Naive thymus-derived CD4-positive, alpha-beta T cell (primary cell): ENCODE results near the gene OR10A4. TPM values are rescaled to one million over a fixed set of nuclear protein-coding genes. Genes with fewer than 3 reads are reported as not detected.

Experiments used
- ATAC-seq: fragments of 150-1000 bp; cut with Tn5 transposase; 2 replicates; pipeline ENCODE4 v1.10.0; 2021; ENCODE audit warnings: mild to moderate bottlenecking, moderate library complexity
- CTCF ChIA-PET: fragments of 350-600 bp; sonication (Branson Sonifier 250); formaldehyde crosslinking; loops from one replicate; lab custom pipeline; 2021; ENCODE audit warnings: antibody characterized with exemption; lab: Charles Lee
- POLR2A ChIA-PET: fragments of 350-600 bp; sonication (Branson Sonifier 250); formaldehyde crosslinking; loops from one replicate; lab custom pipeline; 2021; ENCODE audit warnings: antibody characterized with exemption, inconsistent platforms; lab: Charles Lee
- DNase-seq, 9 donors: peaks; one replicate each; pipeline versions ENCODE4 v3.0.0 to v3.0.0-alpha.2; 2020 to 2022; ENCODE audit warnings: mixed read lengths in 1 of 9
- H3K27ac ChIP-seq: one replicate; pipeline ENCODE4 v1.7.0; 2013; ENCODE audit warnings: mild to moderate bottlenecking, low read depth, low read length, moderate library complexity
- H3K27me3 ChIP-seq, 2 donors: one replicate each; pipeline ENCODE4 v1.7.0; 2013; ENCODE audit warnings: low read length in 2 of 2, mild to moderate bottlenecking in 2 of 2, moderate library complexity in 2 of 2; ENCODE audit not compliant: control insufficient read depth in 2 of 2, insufficient read depth in 2 of 2
- H3K36me3 ChIP-seq, 3 experiments: 1 replicate in 2 of 3; 2 replicates in 1 of 3; pipeline ENCODE4 v1.7.0; 2013; ENCODE audit warnings: low read length in 3 of 3, mild to moderate bottlenecking in 3 of 3, moderate library complexity in 1 of 3; ENCODE audit not compliant: insufficient read depth in 3 of 3, control insufficient read depth in 2 of 3
- H3K4me1 ChIP-seq, 2 donors: one replicate each; pipeline ENCODE4 v1.7.0; 2013; ENCODE audit warnings: low read length in 2 of 2, mild to moderate bottlenecking in 2 of 2, moderate library complexity in 1 of 2; ENCODE audit not compliant: control insufficient read depth in 2 of 2, insufficient read depth in 2 of 2
- H3K4me3 ChIP-seq: 2 replicates; pipeline ENCODE4 v1.7.0; 2013; ENCODE audit warnings: mild to moderate bottlenecking, low read length
- H3K9me3 ChIP-seq, 3 experiments: 1 replicate in 2 of 3; 2 replicates in 1 of 3; pipeline ENCODE4 v1.7.0; 2013; ENCODE audit warnings: low read length in 3 of 3; ENCODE audit not compliant: control insufficient read depth in 2 of 3
- H3K27ac Mint-ChIP-seq, 9 donors: one replicate each; pipeline ENCODE4 v1.8.0; 2020 to 2022; ENCODE audit warnings: mixed read lengths in 9 of 9, mild to moderate bottlenecking in 8 of 9, moderate library complexity in 5 of 9, inconsistent platforms in 2 of 9
- H3K27me3 Mint-ChIP-seq, 5 donors: one replicate each; pipeline ENCODE4 v1.8.0; 2021 to 2022; ENCODE audit warnings: mixed read lengths in 5 of 5, mild to moderate bottlenecking in 1 of 5
- H3K36me3 Mint-ChIP-seq, 5 donors: one replicate each; pipeline ENCODE4 v1.8.0; 2020 to 2022; ENCODE audit warnings: mixed read lengths in 5 of 5, mild to moderate bottlenecking in 3 of 5, inconsistent platforms in 1 of 5
- H3K4me1 Mint-ChIP-seq, 7 donors: one replicate each; pipeline ENCODE4 v1.8.0; 2020 to 2022; ENCODE audit warnings: mixed read lengths in 7 of 7, mild to moderate bottlenecking in 3 of 7, inconsistent platforms in 1 of 7
- H3K4me3 Mint-ChIP-seq, 10 donors: one replicate each; pipeline ENCODE4 v1.8.0; 2020 to 2022; ENCODE audit warnings: mild to moderate bottlenecking in 10 of 10, mixed read lengths in 10 of 10, moderate library complexity in 6 of 10, inconsistent platforms in 2 of 10
- H3K9me3 Mint-ChIP-seq, 11 donors: one replicate each; pipeline ENCODE4 v1.8.0; 2020 to 2022; ENCODE audit warnings: mixed read lengths in 11 of 11, mild to moderate bottlenecking in 4 of 11, inconsistent platforms in 1 of 11, moderate library complexity in 1 of 11
- intact Hi-C, 2 donors: fragments of 100-400 bp; cut with micrococcal nuclease; formaldehyde crosslinking; loops; one replicate each; pipeline ENCODE4 v1.15.1; 2023
- polyA plus RNA-seq, 2 donors: library from polyadenylated mRNA; unstranded; fragments of 300-500 nt; fragmentation: Illumina TruSeq; gene quantifications; one replicate each; pipeline ENCODE4 v1.2.3, GENCODE V29; 2021
- total RNA-seq, 6 experiments: library from RNA in 5 of 6; stranded (reverse) in 5 of 6; gene quantifications; 1 replicate in 5 of 6; 2 replicates in 1 of 6; pipeline ENCODE4 v1.2.3 and lab custom pipeline; 2021 to 2026

The OR10A4 gene
- total and polyA plus RNA-seq, 7 experiments from 2014 or later, result not detected

DNA sequence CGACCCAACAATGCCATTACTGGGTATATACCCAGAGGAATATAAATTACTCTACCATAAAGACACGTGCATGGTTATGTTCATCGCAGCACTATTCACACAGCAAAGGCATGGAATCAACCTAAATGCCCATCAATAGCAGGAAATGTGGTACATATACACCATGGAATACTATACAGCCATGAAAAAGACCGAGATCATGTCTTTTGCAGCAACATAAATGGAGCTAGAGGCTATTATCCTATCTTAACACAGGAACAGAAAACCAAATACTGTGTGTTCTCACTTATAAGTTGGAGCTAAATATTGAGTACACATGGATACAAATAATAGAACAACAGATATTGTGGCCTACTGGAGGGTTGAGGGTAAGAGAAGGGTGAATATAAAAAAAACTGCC is 12.4 kb downstream of the OR10A4 start:
- DNase-seq (no peak), ATAC-seq (no peak)
- ChIA-PET CTCF (no interaction called here), POLR2A (no interaction called here)
- no peak overlapping the region for H3K27ac Mint-ChIP-seq
- no peaks in the 10 kb centered on the region for H3K4me1 ChIP-seq
- peaks cover 0 to 12% (median 1%) of the 10 kb centered on the region in 11 donors for H3K9me3 Mint-ChIP-seq
- H3K36me3 ChIP-seq, result no peaks in the 10 kb centered on the region
- H3K4me3 ChIP-seq, result no peak overlapping the region
- H3K27me3 ChIP-seq, result no peaks in the 10 kb centered on the region
- intact Hi-C loops, result no loop called here
- H3K4me3 Mint-ChIP-seq, result no peak overlapping the region
- no peak overlapping the region for H3K27ac ChIP-seq
- peaks cover 0 to 3% (median 0%) of the 10 kb centered on the region in 3 experiments for H3K9me3 ChIP-seq
- H3K36me3 Mint-ChIP-seq, result no peaks in the 10 kb centered on the region
- no peaks in the 10 kb centered on the region for H3K4me1 Mint-ChIP-seq
- peaks cover 17 to 29% (median 27%) of the 10 kb centered on the region in 5 donors for H3K27me3 Mint-ChIP-seq

DNA sequence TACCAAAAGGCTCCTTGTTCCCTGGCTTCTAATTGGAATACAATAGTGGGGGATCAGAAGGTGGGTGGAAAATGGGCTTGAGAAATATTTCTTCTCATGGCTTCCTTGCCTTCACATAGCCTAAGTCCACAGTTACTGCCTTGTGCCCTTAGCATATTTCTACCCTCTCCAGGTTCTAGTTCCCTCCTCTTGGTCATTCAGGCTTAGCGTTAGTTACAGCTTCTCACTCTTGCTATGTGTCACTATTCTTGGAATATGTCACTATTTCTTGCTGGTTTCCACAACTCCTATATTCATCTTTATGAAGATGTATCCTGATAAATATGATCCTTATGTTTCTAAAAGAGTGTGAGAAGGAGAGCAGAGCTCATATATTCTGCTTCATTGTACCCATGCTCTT is 13.4 kb downstream of the OR10A4 start:
- intact Hi-C loops, result no loop called here
- no peaks in the 10 kb centered on the region for H3K27me3 ChIP-seq
- no peak overlapping the region for H3K27ac Mint-ChIP-seq
- H3K27me3 Mint-ChIP-seq, result peaks cover 10 to 26% (median 21%) of the 10 kb centered on the region in 5 donors
- H3K27ac ChIP-seq, result no peak overlapping the region
- ChIA-PET CTCF (no interaction called here), POLR2A (no interaction called here)
- no peak for DNase-seq
- H3K4me1 Mint-ChIP-seq, result no peaks in the 10 kb centered on the region
- no peak overlapping the region for H3K4me3 Mint-ChIP-seq
- no peaks in the 10 kb centered on the region for H3K36me3 Mint-ChIP-seq
- no peaks in the 10 kb centered on the region for H3K36me3 ChIP-seq
- H3K4me1 ChIP-seq, result no peaks in the 10 kb centered on the region
- ATAC-seq, result no peak
- peaks cover 0 to 3% (median 0%) of the 10 kb centered on the region in 3 experiments for H3K9me3 ChIP-seq
- H3K4me3 ChIP-seq, result no peak overlapping the region
- peaks cover 0 to 12% (median 1%) of the 10 kb centered on the region in 11 donors for H3K9me3 Mint-ChIP-seq

DNA sequence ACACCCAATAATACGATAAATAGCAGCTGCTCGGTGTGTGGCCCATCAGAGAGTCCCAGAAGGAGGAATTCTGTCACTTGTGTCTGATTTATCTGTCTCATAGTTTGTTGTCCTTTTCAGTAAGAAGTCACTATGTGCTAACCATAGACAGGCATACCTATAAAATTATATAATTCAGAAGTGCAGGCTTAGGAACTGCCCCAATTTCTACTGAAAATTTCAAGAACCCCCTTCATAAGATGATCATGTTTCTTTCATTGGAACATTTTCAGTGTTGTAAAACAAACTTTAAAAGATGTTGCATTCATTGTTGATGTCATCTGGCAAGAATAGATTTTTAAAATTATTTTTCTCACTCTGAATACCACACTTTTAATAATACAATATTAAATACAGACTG is 16.0 kb downstream of the OR10A4 start, which contains the start of gene OR2D2:
TSS of gene OR2D2 (minus strand) at position 101 of the 400 bp plus-strand sequence. CDS start at position 101, 0 bp downstream.
- CTCF ChIA-PET, result no interaction called here

DNA sequence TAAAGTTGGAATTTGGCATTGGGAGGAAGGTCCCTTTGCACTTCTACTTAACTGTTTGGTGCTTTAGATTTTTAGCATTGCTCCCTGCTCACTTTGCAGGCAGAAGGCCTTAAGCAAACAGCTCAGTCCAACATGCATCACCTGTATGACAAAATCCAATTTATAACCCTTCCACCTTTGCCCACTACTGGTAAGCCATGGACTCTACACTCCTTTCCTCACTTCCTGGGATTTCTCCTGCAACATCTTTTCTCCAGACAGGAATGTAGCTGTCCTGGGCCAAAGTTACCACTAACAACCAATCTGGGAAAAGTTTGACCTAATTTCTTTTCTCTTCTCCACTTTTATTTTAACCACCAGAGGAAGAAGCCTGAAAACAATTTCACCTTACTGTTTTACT is 17.7 kb downstream of the OR10A4 start:
- peaks cover 10 to 61% (median 33%) of the 10 kb centered on the region in 5 donors for H3K27me3 Mint-ChIP-seq
- ChIA-PET CTCF (no interaction called here), POLR2A (no interaction called here)
- H3K27ac Mint-ChIP-seq, result no peak overlapping the region
- intact Hi-C loops, result no loop called here
- Histone ChIP-seq H3K27me3 (no peaks in the 10 kb centered on the region), H3K4me1 (no peaks in the 10 kb centered on the region), H3K27ac (no peak overlapping the region), H3K4me3 (no peak overlapping the region), H3K9me3 (no peaks in the 10 kb centered on the region), H3K36me3 (no peaks in the 10 kb centered on the region)
- H3K4me3 Mint-ChIP-seq, result no peak overlapping the region
- H3K9me3 Mint-ChIP-seq, result peaks cover 0 to 5% (median 0%) of the 10 kb centered on the region in 11 donors
- H3K36me3 Mint-ChIP-seq, result no peaks in the 10 kb centered on the region
- ATAC-seq (no peak), DNase-seq (no peak)
- no peaks in the 10 kb centered on the region for H3K4me1 Mint-ChIP-seq

More for the DNA sequence above, 16.0 kb downstream of the OR10A4 start, which contains the start of gene OR2D2:
- ATAC-seq (no peak), DNase-seq (no peak)
- Histone ChIP-seq H3K4me3 (no peak within 1 kb of the TSS), H3K27me3 (no peaks in the 10 kb centered on the region), H3K4me1 (no peaks in the 10 kb centered on the region), H3K27ac (no peak within 1 kb of the TSS), H3K36me3 (no peaks in the 10 kb centered on the region), H3K9me3 (peaks cover 0 to 3% (median 0%) of the 10 kb centered on the region in 3 experiments)
- Mint-ChIP-seq H3K27ac (no peak within 1 kb of the TSS), H3K4me1 (no peaks in the 10 kb centered on the region), H3K27me3 (peaks cover 5 to 44% (median 20%) of the 10 kb centered on the region in 5 donors), H3K4me3 (no peak within 1 kb of the TSS), H3K9me3 (peaks cover 0 to 11% (median 0%) of the 10 kb centered on the region in 11 donors), H3K36me3 (no peaks in the 10 kb centered on the region)
- intact Hi-C loops, result no loop called here
- POLR2A ChIA-PET, result interaction anchor here (0.6 kb wide), 1 partner anchor 64 kb away, joined by 3 read pairs; no protein-coding TSS in a partner anchor

DNA sequence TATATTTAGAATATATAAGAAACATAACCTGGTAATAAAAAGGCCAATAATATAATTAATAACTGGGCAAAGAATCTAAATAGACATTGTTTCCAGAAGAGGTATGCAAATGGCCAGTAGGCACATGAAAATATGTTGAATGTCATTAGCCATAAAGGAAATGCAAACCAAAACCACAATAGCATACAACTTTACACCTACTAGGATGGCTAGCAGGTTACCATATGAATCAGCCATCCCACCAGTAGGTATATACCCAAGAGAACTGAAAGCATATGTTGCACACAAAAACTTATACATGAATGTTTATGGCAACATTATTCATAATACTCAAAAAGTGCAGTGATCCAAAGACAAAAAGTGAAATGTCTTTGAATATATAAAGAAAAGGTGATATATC is 18.6 kb downstream of the OR10A4 start:
- no peaks in the 10 kb centered on the region for H3K4me1 ChIP-seq
- H3K9me3 ChIP-seq, result no peaks in the 10 kb centered on the region
- peaks cover 0 to under 1% (median 0%) of the 10 kb centered on the region in 11 donors for H3K9me3 Mint-ChIP-seq
- H3K27ac Mint-ChIP-seq, result no peak overlapping the region
- ChIA-PET POLR2A (no interaction called here), CTCF (no interaction called here)
- no peak overlapping the region for H3K4me3 Mint-ChIP-seq
- H3K36me3 ChIP-seq, result no peaks in the 10 kb centered on the region
- no peak overlapping the region for H3K27ac ChIP-seq
- H3K27me3 ChIP-seq, result no peaks in the 10 kb centered on the region
- ATAC-seq, result no peak
- H3K36me3 Mint-ChIP-seq, result no peaks in the 10 kb centered on the region
- no peak overlapping the region for H3K4me3 ChIP-seq
- intact Hi-C loops, result no loop called here
- H3K27me3 Mint-ChIP-seq, result peaks cover 10 to 62% (median 33%) of the 10 kb centered on the region in 5 donors
- H3K4me1 Mint-ChIP-seq, result no peaks in the 10 kb centered on the region
- DNase-seq, result no peak

DNA sequence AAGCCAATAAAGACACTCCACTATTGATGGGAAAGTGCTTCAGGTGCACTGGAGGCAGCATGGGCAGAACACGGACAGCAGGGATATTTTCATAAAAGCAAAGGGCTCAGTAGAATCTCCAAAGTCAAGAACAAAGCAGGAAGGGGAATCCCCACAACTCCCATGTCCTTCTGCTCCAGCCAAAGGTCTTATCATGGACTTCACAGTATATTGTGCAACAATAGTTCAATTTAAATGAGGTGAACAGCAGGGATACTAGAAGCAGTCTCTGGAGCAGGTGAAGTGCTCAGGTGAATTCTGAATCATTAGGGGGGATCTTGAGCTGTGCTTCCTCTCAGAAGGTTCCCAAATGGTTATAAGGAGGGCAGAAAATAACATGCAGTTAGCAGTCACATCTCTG is 22.5 kb downstream of the OR10A4 start:
- no peak overlapping the region for H3K4me3 Mint-ChIP-seq
- ATAC-seq, result no peak
- peaks cover 10 to 54% (median 37%) of the 10 kb centered on the region in 5 donors for H3K27me3 Mint-ChIP-seq
- no peak for DNase-seq
- no peak overlapping the region for H3K27ac Mint-ChIP-seq
- no peaks in the 10 kb centered on the region for H3K36me3 Mint-ChIP-seq
- CTCF ChIA-PET, result no interaction called here
- intact Hi-C loops, result no loop called here
- POLR2A ChIA-PET, result no interaction called here
- Histone ChIP-seq H3K4me1 (no peaks in the 10 kb centered on the region), H3K27me3 (no peaks in the 10 kb centered on the region), H3K4me3 (no peak overlapping the region), H3K27ac (no peak overlapping the region), H3K9me3 (no peaks in the 10 kb centered on the region), H3K36me3 (no peaks in the 10 kb centered on the region)
- H3K9me3 Mint-ChIP-seq, result no peaks in the 10 kb centered on the region
- no peaks in the 10 kb centered on the region for H3K4me1 Mint-ChIP-seq

DNA sequence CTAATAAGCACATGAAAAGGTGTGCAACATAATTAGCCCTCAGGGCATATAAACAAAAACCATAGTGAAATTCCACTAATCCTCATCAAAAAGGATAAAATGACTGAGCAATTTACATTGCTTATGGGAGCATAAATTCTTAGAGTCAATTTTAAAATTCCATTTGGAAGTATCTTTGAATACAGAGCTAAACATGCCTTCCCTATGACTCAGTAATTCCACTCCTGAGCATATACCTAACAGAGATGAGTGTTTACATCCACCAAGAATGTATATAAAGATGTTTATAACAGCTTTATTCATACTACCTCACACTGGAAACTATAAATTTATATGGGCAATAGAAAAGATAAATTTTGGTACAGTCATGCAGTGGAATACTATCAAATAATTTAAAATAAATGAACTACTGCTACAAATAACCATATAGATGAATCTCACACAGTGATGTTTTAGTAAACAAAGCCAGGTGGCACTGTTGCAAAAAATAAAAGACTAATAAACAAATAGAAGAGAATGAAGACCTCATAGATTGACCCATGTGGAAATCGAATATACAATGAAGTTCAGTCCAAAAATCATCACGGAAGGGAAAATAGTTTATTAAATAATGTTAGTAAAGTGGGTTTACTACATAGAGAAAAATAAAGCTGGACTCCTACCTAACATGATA is 24.0 kb downstream of the OR10A4 start:
- ChIA-PET CTCF (no interaction called here), POLR2A (no interaction called here)
- ATAC-seq (no peak), DNase-seq (no peak)
- Histone ChIP-seq H3K4me3 (no peak overlapping the region), H3K27ac (no peak overlapping the region), H3K27me3 (no peaks in the 10 kb centered on the region), H3K9me3 (no peaks in the 10 kb centered on the region), H3K36me3 (no peaks in the 10 kb centered on the region), H3K4me1 (no peaks in the 10 kb centered on the region)
- H3K4me1 Mint-ChIP-seq, result no peaks in the 10 kb centered on the region
- H3K9me3 Mint-ChIP-seq, result no peaks in the 10 kb centered on the region
- intact Hi-C loops, result loop anchor here in 1 of 2 donors (5.0 kb wide), 1 partner anchor 542 kb away; no protein-coding TSS in a partner anchor
- peaks cover 10 to 52% (median 44%) of the 10 kb centered on the region in 5 donors for H3K27me3 Mint-ChIP-seq
- H3K36me3 Mint-ChIP-seq, result no peaks in the 10 kb centered on the region
- no peak overlapping the region for H3K4me3 Mint-ChIP-seq
- no peak overlapping the region for H3K27ac Mint-ChIP-seq
